GM23248 (cell line): ENCODE results near the gene DNASE2B. TPM values are rescaled to one million over a fixed set of nuclear protein-coding genes. Genes with fewer than 3 reads are reported as not detected.
A peak's percentile ranks its signal among the peaks of the same experiment; 100 is the strongest.
"Not testable (repeated sequence)": the region's sequence is repeated elsewhere in the genome, so short reads cannot be mapped to it uniquely, and the experiment has no call there.

Experiments used
- DNase-seq: peaks from one replicate; pipeline ENCODE4 v3.0.0-alpha.2; 2015
- H2AFZ ChIP-seq: fragments of 200-600 bp; sonication (generic); 2 replicates; pipeline ENCODE4 v1.6.1; 2016; ENCODE audit warnings: antibody characterized with exemption
- H3F3A ChIP-seq: fragments of 200-600 bp; sonication (generic); 2 replicates; pipeline ENCODE4 v1.6.1; 2016; ENCODE audit warnings: mild to moderate bottlenecking, antibody characterized with exemption, mixed run types; ENCODE audit not compliant: insufficient read depth
- H3K27ac ChIP-seq: fragments of 200-600 bp; sonication (generic); 2 replicates; pipeline ENCODE4 v1.5.1; 2016; ENCODE audit warnings: mild to moderate bottlenecking
- H3K27me3 ChIP-seq: fragments of 200-600 bp; sonication (generic); replicated peaks from 2 replicates; pipeline ENCODE4 v1.6.1; 2016; ENCODE audit warnings: mild to moderate bottlenecking; ENCODE audit not compliant: insufficient read depth
- H3K36me3 ChIP-seq: fragments of 200-600 bp; sonication (generic); 2 replicates; pipeline ENCODE4 v1.6.1; 2016; ENCODE audit warnings: low read depth, mild to moderate bottlenecking
- H3K4me1 ChIP-seq: fragments of 200-600 bp; sonication (generic); 2 replicates; pipeline ENCODE4 v1.6.1; 2016; ENCODE audit warnings: mild to moderate bottlenecking; ENCODE audit not compliant: insufficient read depth
- H3K4me2 ChIP-seq: fragments of 200-600 bp; sonication (generic); one replicate; pipeline ENCODE4 v1.6.1; 2016; ENCODE audit warnings: mild to moderate bottlenecking; ENCODE audit not compliant: unreplicated experiment
- H3K4me3 ChIP-seq: fragments of 200-600 bp; sonication (generic); 2 replicates; pipeline ENCODE4 v1.5.1; 2016; ENCODE audit warnings: mild to moderate bottlenecking
- H3K79me2 ChIP-seq: fragments of 200-600 bp; sonication (generic); 2 replicates; pipeline ENCODE4 v1.6.1; 2016; ENCODE audit warnings: mild to moderate bottlenecking; ENCODE audit not compliant: insufficient read depth
- H3K9ac ChIP-seq: fragments of 200-600 bp; sonication (generic); 2 replicates; pipeline ENCODE4 v1.6.1; 2016; ENCODE audit warnings: mild to moderate bottlenecking
- H3K9me2 ChIP-seq: fragments of 200-600 bp; sonication (generic); 2 replicates; pipeline ENCODE4 v1.6.1; 2016; ENCODE audit warnings: mixed run types, mild to moderate bottlenecking, moderate library complexity; ENCODE audit not compliant: insufficient read depth
- H3K9me3 ChIP-seq: fragments of 200-600 bp; sonication (generic); one replicate; pipeline ENCODE4 v1.6.1; 2017; ENCODE audit warnings: low read depth
- H4K20me1 ChIP-seq: fragments of 200-600 bp; sonication (generic); 2 replicates; pipeline ENCODE4 v1.6.0; 2016; ENCODE audit not compliant: insufficient read depth
- EZH2 ChIP-seq: fragments of 200-600 bp; sonication (generic); IDR thresholded peaks from 2 replicates; pipeline ENCODE4 v1.6.1; 2018; ENCODE audit warnings: antibody characterized with exemption, mild to moderate bottlenecking; ENCODE audit not compliant: insufficient read depth, poor library complexity, severe bottlenecking
- EZH2phosphoT487 ChIP-seq: fragments of 200-600 bp; sonication (generic); IDR thresholded peaks from 2 replicates; pipeline ENCODE4 v1.6.1; 2018; ENCODE audit warnings: antibody characterized with exemption, moderate library complexity, mild to moderate bottlenecking, low read depth; ENCODE audit not compliant: insufficient read depth
- WGBS, 2 experiments: methylation state at CpG; one replicate each; pipeline ENCODE4 v1.1.6; 2015 to 2017; ENCODE audit warnings: low lambda C conversion rate in 2 of 2, low coverage in 1 of 2; ENCODE audit errors: missing lambda C conversion rate in 2 of 2; 5-methylcytosine and 5-hydroxymethylcytosine counted together
- in situ Hi-C: fragments of 300-500 bp; cut with MboI; formaldehyde crosslinking; loops from 2 replicates; pipeline ENCODE4 v1.15.0; 2020
- polyA plus RNA-seq: library from polyadenylated mRNA; unstranded; fragments of >200 nt; fragmentation: Nextera tagmentation; extraction: Ambion mirVana; gene quantifications from 2 replicates; pipeline ENCODE4 v1.2.1, GENCODE V29; 2016
- total RNA-seq: library from RNA; depleted of rRNA; stranded (reverse); fragments of >200 nt; shearing (Covaris generic); gene quantifications from 2 replicates; pipeline ENCODE4 v1.2.3, GENCODE V29; 2014; rRNA removed

Gene DNASE2B
- total and polyA plus RNA-seq, 2 experiments from 2014 or later = not detected

DNA sequence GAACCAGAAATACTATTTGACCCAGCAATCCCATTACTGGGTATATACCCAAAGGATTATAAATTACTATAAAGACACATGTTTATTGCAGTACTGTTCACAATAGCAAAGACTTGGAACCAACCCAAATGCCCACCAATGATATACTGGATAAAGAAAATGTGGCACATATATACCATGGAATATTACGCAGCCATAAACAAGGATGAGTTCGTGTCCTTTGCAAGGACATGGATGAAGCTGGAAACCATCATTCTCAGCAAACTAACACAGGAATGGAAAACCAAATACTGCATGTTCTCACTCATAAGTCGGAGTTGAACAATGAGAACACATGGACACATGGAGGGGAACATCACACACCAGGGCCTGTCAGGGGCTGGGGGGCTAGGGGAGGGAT lies 50.4 kb downstream of the DNASE2B start:
- not testable (repeated sequence) for H4K20me1 ChIP-seq, DNase-seq, H3K27ac ChIP-seq, H2AFZ ChIP-seq, H3K4me3 ChIP-seq, H3K9me3 ChIP-seq, H3F3A ChIP-seq, H3K4me1 ChIP-seq, H3K27me3 ChIP-seq, H3K4me2 ChIP-seq, H3K9me2 ChIP-seq, H3K79me2 ChIP-seq, H3K36me3 ChIP-seq, H3K9ac ChIP-seq
- in situ Hi-C loops = loop anchor here (10.0 kb wide), 1 partner anchor 326 kb away; no protein-coding TSS in a partner anchor
- WGBS, 2 experiments = 82 to 84% methylated on average over 3 of the region's 3 CpGs

DNA sequence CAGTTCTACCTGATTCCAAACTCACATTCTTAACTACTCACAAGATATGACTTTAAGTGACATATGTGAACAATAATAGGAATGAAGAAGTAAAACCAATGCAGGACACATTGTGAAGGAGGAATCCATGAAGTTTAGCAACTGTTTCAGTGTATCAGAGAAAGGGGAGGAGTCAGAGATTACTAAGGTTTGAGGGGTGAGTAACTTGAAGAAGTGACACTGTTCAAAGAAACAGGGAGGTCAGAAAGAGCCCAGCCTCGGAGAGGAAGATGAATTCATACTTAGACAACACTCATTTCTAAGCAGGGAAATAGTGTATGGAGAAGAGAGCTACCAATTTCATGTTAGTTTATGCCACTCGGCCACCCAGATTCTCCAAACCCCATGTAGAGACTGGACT lies 52.6 kb downstream of the DNASE2B start:
- H3K9me2 ChIP-seq = no peaks in the 10 kb centered on the region
- H3F3A ChIP-seq = no peaks in the 10 kb centered on the region
- H3K4me1 ChIP-seq = 0 out of 2 replicates have a peak, but pooled peaks cover 3% of the 10 kb centered on the region
- H3K4me3 ChIP-seq = no peak overlapping the region
- TF ChIP-seq EZH2phosphoT487 = no peak
- TF ChIP-seq EZH2 = no peak
- 25 to 45% methylated on average over 2 of the region's 2 CpGs for WGBS, 2 experiments
- H3K79me2 ChIP-seq = no peaks in the 10 kb centered on the region
- no peak overlapping the region for H3K4me2 ChIP-seq
- H3K27me3 ChIP-seq = no peaks in the 10 kb centered on the region
- peak; percentile 61 for DNase-seq
- no peak overlapping the region for H3K9ac ChIP-seq
- no peaks in the 10 kb centered on the region for H3K36me3 ChIP-seq
- no peaks in the 10 kb centered on the region for H3K9me3 ChIP-seq
- H4K20me1 ChIP-seq = no peaks in the 10 kb centered on the region
- H3K27ac ChIP-seq = no peak overlapping the region
- H2AFZ ChIP-seq = peak overlapping the region; percentile 10; the same call in 1 of the 2 replicates
- in situ Hi-C loops = no loop called here

GRCh38 chr1:84452436-84452835 lies 54.2 kb downstream of the DNASE2B start:
- WGBS, 2 experiments = 44 to 50% methylated on average over 3 of the region's 3 CpGs

GRCh38 chr1:84462118-84462517 lies 63.8 kb downstream of the DNASE2B start:
- Histone ChIP-seq H2AFZ (no peak overlapping the region), H3K9me3 (no peaks in the 10 kb centered on the region), H4K20me1 (no peaks in the 10 kb centered on the region), H3F3A (no peaks in the 10 kb centered on the region), H3K36me3 (no peaks in the 10 kb centered on the region), H3K4me1 (no peaks in the 10 kb centered on the region), H3K9me2 (no peaks in the 10 kb centered on the region), H3K4me3 (no peak overlapping the region), H3K27me3 (no peaks in the 10 kb centered on the region), H3K4me2 (no peak overlapping the region), H3K27ac (no peak overlapping the region), H3K9ac (no peak overlapping the region), H3K79me2 (no peaks in the 10 kb centered on the region)
- in situ Hi-C loops = no loop called here
- TF ChIP-seq EZH2phosphoT487 = no peak
- TF ChIP-seq EZH2 = no peak
- WGBS, 2 experiments = 25% methylated on average over 1 of the region's 1 CpG
- no peak for DNase-seq

More at GRCh38 chr1:84452436-84452835, 54.2 kb downstream of the DNASE2B start:
- TF ChIP-seq EZH2 (no peak), EZH2phosphoT487 (no peak)
- H2AFZ ChIP-seq = no peak overlapping the region
- DNase-seq = no peak
- no peaks in the 10 kb centered on the region for H3K9me3 ChIP-seq
- H3K79me2 ChIP-seq = no peaks in the 10 kb centered on the region
- H3K4me3 ChIP-seq = no peak overlapping the region
- H3K9ac ChIP-seq = no peak overlapping the region
- no peaks in the 10 kb centered on the region for H3K9me2 ChIP-seq
- no peak overlapping the region for H3K27ac ChIP-seq
- H3K4me2 ChIP-seq = no peak overlapping the region
- H3K4me1 ChIP-seq = 0 out of 2 replicates have a peak, but pooled peaks cover 3% of the 10 kb centered on the region
- H4K20me1 ChIP-seq = no peaks in the 10 kb centered on the region
- in situ Hi-C loops = no loop called here
- no peaks in the 10 kb centered on the region for H3K27me3 ChIP-seq
- H3K36me3 ChIP-seq = no peaks in the 10 kb centered on the region
- no peaks in the 10 kb centered on the region for H3F3A ChIP-seq

Other genes starting within 250 kb of the DNASE2B start
- gene SAMD13, start 96.8 kb upstream of the DNASE2B start, total RNA-seq = 0.51 and 0.65 TPM in 2 replicates
- gene SAMD13, start 96.8 kb upstream of the DNASE2B start, polyA plus RNA-seq = 0.71 and 0.78 TPM in 2 replicates
- gene RPF1, start 80.8 kb downstream of the DNASE2B start, total RNA-seq = 18.8 and 33.0 TPM in 2 replicates
- 29.6 and 32.6 TPM in 2 replicates for gene RPF1, start 80.8 kb downstream of the DNASE2B start, polyA plus RNA-seq
- gene SPATA1, start 107.9 kb downstream of the DNASE2B start, total RNA-seq = not detected in 2 replicates
- gene SPATA1, start 107.9 kb downstream of the DNASE2B start, polyA plus RNA-seq = 0.68 and 1.0 TPM in 2 replicates
- 34.7 and 38.9 TPM in 2 replicates for gene GNG5, start 108.1 kb downstream of the DNASE2B start, total RNA-seq
- 400 and 422 TPM in 2 replicates for gene GNG5, start 108.1 kb downstream of the DNASE2B start, polyA plus RNA-seq
- 13.5 and 22.9 TPM in 2 replicates for gene CTBS, start 176.0 kb downstream of the DNASE2B start, total RNA-seq
- 52.4 and 53.7 TPM in 2 replicates for gene CTBS, start 176.0 kb downstream of the DNASE2B start, polyA plus RNA-seq